Left cardiac atrium (tissue), 4 donors: Measurements from ENCODE around the gene EMC1. TPM values are rescaled to one million over a fixed set of nuclear protein-coding genes. Genes with fewer than 3 reads are reported as not detected.
"Not testable (repeated sequence)": the region's sequence is repeated elsewhere in the genome, so short reads cannot be mapped to it uniquely, and the experiment has no call there.

ENCODE experiments used
- ATAC-seq, 2 donors: fragments of 200-7000 bp; cut with Tn5 transposase; one replicate each; pipeline ENCODE4 v1.9.1; 2020; ENCODE audit warnings: mild to moderate bottlenecking in 2 of 2, moderate library complexity in 2 of 2
- DNase-seq: peaks from one replicate; pipeline ENCODE4 v3.0.0-alpha.2; 2020
- intact Hi-C, 2 donors: fragments of 100-400 bp; cut with DNase I; formaldehyde crosslinking; loops; one replicate each; pipeline versions ENCODE4 v1.14.1 to v1.15.1; 2022 to 2023
- total RNA-seq, 2 donors: library from RNA; stranded (reverse); fragmentation: NEBNext Ultra II Directional; extraction: Animal tissue kit (Norgen Biotek cat#: 25700); gene quantifications; one replicate each; pipeline ENCODE4 v1.2.1, GENCODE V29; 2021
- donor health status: DM: no; HTN: yes; CAD: no.
- donor health status: DM: no; HTN: yes; CAD: no; lungs with severe emphysema.
- donor health status: DM: yes; HTN: yes; CAD: no.
- donor health status: Dilated cardiomyopathy.

EMC1 gene
- total RNA-seq, 2 donors from 2014 or later = 29.9 to 32.4 TPM

DNA sequence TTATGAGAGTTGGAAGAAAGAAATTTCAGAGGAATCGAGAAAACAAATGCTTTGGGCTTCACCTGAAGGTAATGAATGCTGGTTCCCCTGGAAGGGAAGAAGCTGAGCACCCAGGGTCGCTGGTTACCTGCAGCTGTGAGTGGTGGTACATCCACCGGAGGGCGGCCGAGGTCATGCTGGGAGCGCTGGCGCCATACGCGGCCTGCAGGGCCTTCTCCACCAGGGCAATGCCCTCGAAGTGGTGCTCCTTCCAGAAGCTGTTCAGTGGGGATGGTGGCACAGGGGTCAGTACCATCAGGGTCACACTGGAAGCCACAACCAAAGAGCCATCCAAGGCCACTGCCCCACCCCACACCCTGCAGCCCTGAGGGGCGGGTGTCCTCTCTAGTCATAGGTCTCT is 17.1 kb upstream of the EMC1 start:
- no peak for ATAC-seq
- DNase-seq = no peak
- intact Hi-C loops = no loop called here

DNA sequence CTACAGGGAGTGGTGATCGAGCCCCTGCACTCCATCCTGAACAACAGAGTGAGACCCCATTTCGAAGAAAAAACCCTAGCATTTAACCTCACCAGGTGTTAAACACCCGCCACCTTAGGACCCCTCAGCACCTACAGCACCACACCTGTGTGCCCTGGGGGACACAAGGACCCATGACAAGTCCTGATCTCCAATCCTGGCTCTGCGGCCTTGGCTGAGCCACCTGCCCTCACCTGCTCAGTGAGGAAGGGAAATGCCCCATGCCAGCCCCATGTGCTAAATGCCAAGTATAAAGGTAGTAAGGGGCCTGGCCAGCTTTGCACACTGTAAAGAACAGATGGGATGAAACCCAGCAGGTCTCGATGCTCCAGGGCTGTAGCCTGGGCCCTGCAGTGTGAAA is 11.4 kb upstream of the EMC1 start:
- intact Hi-C loops = no loop called here
- ATAC-seq = no peak

DNA sequence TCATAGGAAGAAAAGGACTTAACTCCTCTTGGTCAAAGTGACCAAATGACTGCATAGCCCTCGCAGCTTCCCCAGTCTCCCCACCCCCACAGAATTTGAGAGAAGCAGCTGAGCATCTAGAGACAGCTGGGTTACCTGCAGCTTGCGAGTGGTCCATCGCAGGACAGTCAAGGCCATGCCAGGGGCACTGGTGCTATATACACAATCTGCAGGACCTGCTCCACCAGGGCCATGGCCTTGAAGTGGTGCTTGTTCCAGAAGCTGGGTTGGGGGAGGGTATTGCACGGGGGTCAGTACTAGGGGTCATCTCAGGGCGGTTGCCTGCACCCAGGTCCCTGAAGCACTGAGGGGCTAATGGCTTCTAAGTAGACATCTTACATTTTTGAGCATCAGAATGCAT is 10.7 kb upstream of the EMC1 start:
- intact Hi-C loops = no loop called here
- DNase-seq = no peak
- no peak for ATAC-seq

More for the DNA sequence above, 11.4 kb upstream of the EMC1 start:
- DNase-seq = no peak

DNA sequence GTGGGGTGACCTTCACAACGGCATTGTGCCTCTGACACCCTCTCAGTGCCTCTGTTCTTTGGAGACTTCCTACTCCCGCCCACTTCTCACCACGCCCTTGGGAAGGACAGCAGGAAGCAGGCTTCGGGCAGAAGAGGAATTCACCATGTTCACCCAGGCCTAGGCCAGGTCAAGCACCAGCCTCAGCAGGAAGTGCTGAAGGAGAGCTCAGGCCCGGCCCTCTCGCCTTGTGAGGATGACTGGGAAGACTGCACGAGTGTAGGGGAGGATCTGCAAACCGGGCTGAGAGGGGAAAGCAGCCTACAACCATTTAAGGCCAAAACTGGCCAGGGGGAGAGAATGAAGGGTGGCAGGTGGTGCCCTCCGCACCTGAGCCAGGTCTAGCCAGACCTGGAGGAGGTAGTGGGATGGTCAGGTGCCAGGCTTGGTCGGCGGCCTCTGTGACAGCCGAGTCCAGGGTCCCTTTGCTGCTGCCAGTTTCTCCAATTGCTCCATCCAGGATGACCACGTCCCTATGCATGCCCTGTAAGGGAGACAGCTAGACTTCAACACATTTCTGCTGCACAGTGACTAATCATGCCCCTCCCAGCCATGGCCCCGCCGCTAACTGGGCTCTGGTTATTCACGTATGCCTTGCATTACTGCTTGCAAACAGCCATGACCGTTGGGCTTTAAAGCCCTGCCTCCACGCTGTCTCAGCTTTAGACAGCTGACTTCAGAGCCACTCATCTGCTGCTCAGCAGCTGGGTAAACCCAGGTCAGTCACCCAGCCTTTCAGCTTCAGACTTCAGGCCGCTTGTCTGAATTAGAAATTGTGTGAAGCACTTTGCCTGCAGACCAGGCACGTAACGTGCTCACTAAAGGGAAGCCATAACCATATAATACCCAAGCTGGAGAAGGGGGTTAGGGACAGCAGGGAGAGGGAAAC is 9.2 kb upstream of the EMC1 start:
- no peak for DNase-seq

DNA sequence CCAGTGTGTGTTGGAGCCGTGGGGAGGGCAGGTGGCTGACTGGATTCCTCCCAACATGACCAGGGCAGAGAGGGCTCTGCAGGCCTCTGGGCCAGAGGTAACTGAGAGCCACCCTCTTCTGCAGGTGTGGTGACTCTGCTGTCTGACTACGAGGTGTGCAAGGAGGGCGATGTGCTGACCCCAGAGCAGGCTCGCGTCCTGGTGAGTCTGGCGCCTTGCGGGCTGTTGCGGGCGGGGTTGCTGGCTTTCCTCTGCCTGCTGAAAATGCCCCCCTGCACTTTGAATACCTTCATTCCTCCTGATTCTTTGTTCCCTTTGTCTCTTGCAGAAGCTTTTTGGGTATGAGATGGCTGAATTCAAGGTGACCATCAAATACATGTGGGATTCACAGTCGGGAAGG is 7.0 kb upstream of the EMC1 start:
- DNase-seq = no peak
- intact Hi-C loops = loop anchor here in 1 of 2 donors (10.0 kb wide), 1 partner anchor 396 kb away; no protein-coding TSS in a partner anchor
- no peak for ATAC-seq

More for the DNA sequence above, 9.2 kb upstream of the EMC1 start:
- intact Hi-C loops = no loop called here
- no peak for ATAC-seq

DNA sequence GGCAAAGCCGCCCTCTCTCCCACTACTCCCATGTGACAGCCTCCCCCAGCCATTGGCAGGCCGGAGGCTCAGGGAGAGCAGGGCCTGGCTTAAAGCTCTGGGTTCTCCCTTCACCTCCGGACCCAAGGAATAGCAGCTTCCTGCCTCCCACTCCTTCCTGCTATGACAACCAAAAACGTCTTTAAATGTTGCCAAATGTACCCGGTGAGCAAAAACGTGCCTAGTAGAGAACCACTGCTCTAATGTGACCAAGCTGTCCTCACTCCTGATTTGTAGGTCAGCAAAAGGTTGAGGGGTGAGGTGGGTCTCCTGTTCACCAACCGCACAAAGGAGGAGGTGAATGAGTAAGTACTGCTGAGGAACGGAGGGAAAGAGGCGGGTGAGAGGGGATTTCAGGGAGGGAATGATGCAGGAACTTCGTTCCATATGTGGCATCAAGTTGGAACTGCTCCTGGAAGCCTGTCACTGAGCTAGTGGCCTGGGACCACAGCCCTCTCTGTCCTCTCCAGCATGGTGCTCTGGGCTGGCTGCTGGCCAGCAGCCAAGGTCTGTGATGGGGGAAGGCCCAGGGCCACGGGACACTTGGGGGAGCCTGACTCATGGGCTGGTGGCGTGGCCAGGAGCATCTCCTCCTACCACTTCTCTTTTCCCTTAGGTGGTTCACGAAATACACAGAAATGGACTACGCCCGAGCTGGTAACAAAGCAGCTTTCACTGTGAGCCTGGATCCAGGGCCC is 6.0 kb upstream of the EMC1 start:
- peak in 1 of 2 donors; percentile 15 for ATAC-seq

DNA sequence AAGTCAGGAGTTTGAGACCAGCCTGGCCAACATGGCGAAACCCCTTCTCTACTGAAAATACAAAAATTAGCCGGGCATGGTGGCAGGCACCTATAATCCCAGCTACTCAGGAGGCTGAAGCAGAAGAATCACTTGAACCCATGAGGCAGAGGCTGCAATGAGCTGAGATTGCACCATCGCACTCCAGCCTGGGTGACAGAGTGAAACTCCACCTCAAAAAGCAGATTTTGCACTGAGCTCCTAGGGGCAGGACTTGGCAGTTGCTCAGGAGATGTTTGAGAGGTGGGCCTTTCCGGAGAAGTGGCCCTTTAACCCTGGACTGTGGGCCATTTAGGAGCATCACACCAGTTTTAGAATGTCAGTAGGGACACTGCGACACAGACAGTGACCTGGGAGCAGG is 5.0 kb upstream of the EMC1 start:
- intact Hi-C loops = loop anchor here in 1 of 2 donors (10.0 kb wide), 1 partner anchor 398 kb away; no protein-coding TSS in a partner anchor
- not testable (repeated sequence) for ATAC-seq, DNase-seq

More for the DNA sequence above, 6.0 kb upstream of the EMC1 start:
- DNase-seq = no peak
- intact Hi-C loops = loop anchor here in 1 of 2 donors (10.0 kb wide), 1 partner anchor 397 kb away; no protein-coding TSS in a partner anchor

DNA sequence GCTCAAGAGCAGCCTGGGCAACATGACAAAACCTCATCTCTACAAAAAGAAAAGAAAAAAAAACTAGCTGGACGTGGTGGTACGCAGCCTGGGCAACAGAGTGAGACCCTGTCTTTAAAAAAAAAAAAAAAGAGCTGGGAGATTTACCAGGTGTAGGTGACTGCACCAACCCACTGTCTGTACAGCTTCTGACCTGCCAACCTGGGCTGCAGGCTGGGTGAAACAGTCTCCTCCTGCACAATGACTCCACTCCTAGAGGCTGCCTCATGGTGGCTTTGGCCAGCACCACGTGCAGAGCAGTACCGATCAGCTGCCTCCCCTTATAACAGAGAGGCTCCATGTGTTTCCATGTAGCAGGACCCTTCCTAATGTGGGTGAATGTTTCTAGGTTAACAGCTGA is 4.0 kb upstream of the EMC1 start:
- intact Hi-C loops = loop anchor here in 1 of 2 donors (10.0 kb wide), 1 partner anchor 400 kb away; no protein-coding TSS in a partner anchor

DNA sequence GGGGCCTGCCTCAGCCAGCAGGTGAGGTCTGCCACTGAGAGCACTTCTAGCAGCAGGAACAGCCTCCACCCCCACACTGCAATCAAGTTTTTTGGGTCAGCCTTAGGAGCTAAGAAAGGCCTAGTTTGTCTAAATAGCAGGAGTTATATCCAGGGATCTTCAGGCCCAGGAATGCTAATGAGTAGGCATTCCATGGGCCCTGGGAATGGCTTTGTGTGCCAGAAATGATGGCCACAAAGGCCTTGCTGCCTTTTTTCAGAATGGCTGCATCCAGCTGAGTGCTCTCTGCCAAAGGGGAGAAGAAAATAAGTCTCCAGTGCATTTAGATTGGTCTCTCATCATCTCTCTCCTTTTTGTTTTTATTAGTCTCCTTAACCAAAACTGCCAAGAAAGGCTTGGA is 3.1 kb upstream of the EMC1 start:
- intact Hi-C loops = loop anchor here in 1 of 2 donors (10.0 kb wide), 1 partner anchor 400 kb away; no protein-coding TSS in a partner anchor

More for the DNA sequence above, 4.0 kb upstream of the EMC1 start:
- ATAC-seq (no peak), DNase-seq (no peak)

DNA sequence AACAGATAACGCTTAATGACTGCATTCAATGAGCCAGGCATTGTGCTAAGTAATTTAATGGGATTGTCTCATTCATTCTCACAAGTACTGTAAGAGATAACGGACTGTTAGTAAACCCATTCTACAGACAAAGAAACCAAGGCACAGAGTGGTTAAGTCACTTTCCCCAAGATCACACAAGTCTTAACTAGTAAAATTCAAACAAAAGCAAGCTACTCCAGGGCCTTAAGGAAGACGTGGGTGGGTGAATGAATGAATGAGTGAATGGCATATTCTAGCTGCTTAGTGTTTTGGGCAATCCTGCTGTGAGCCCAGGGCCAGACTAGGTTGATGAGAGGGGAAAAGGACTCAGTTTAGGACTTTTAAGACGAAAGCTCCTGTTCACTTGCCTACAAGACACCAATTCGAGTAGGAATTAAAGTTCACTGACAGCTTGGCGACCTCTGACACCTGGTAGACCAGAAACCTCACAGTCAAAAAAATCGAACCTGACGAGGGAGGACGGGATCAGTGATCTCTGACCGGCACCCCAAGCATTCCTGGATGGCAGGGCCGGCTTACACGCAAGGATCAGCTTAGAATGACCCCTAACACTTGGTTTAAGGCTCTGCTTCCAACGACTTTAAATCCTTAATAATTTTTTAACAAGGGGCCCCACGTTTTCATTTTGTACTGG is 557 bp downstream of the EMC1 start:
- intact Hi-C loops = loop anchor here in 1 of 2 donors (10.0 kb wide), 1 partner anchor 404 kb away; no protein-coding TSS in a partner anchor
- no peak for ATAC-seq
- DNase-seq = no peak

More for the DNA sequence above, 3.1 kb upstream of the EMC1 start:
- ATAC-seq = no peak
- DNase-seq = no peak

DNA sequence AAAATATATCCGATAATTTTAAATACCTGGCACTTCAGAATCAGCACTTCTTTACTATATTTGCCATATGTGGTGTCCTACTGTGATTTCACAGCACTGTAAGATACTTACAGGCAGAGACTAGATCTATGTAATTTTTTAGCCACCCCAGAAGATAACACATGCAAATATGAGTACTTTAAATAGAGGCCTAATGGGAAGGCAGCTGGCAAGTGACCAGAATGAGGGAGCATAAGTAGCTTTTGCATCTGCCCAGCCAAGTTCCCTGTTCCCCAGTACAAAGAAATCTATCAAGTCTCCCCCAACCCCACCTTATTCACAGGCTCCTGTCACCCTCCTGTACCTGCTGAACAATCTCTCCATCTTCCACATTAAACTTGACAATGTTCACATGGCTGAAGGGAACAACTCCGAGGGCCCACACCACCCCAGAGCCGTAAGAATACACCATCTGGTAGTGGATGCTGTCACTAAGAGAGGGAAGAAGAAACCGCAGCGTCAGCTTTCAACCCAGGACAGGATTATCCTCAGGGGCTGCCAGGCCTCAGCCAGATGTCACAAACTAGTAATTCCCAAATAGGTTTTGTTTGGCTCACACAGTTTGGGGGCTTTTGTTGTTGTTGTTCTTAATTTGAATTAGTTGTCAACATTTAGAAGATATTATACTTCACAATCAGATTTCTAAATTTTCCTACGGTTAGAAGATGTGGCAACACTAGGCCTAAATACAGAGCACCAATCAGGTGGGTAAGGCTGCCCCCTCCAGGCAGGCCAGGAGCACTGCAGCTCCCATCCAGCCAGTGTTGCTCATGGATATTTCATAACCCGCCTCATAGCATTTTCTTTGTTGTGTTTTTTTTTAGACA is 10.4 kb downstream of the EMC1 start:
- peak; percentile 58 for DNase-seq

DNA sequence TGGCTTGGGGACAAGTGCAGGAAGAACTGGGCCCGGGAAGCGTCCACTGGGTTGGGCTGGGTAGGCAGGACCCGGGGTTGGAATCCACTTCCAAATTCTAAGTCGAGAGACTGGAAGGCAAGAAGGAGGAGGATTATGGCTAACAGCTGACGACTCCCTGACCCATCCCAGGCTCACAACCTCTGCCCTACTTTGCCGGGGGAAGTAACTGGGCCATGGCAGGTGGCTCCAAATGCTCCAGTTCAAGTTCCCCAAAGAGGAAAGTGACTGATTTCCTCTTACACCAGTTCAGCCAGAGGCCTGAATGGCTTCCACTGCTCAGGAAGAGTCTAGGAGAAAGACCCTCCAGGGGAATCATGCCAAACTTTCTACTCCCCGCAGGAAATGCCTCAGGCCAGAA is 11.4 kb downstream of the EMC1 start:
- intact Hi-C loops = loop anchor here in 1 of 2 donors (2.0 kb wide), 1 partner anchor 61 kb away; no protein-coding TSS in a partner anchor
- DNase-seq = no peak

More for the DNA sequence above, 10.4 kb downstream of the EMC1 start:
- intact Hi-C loops = loop anchor here in 1 of 2 donors (2.0 kb wide), 1 partner anchor 62 kb away; no protein-coding TSS in a partner anchor
- peak; percentile 86 to 92 for ATAC-seq

DNA sequence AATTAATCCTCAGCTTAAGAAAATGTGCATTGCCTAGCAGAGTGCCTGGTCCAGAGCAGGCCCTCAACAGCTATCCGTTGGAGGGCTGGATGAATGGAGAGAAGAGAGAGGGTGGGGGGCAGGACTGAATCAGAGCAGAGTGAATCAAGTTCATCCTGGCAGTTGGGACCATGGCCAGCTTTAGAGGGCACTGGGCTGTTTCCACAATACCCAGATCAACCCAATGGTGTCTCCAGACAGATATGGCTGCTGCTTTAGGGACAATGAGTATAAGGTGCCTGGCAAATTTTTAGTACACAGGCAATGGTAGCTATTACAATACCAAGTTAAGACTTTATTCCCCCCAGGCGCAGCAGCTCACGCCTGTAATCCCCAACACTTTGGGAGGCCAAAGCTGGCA is 17.1 kb downstream of the EMC1 start:
- no peak for DNase-seq

More for the DNA sequence above, 11.4 kb downstream of the EMC1 start:
- peak in 1 of 2 donors; percentile 31 for ATAC-seq

DNA sequence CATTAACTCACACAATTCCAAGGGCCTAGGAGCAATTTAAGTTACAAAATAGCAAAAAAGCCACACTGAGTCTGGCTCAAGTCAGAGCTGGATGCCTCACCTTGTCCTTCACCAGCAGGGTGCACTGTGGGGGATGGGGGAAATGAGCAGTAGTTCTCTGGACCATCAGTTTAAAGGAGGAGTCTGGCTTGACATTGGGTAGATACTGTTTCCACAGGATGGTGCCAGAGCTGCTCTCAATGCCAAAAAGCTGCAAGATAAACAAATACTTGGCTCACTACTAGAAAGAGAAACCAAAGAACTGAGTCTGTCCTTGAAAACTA is 18.8 kb downstream of the EMC1 start:
- intact Hi-C loops = no loop called here
- DNase-seq = peak; percentile 45

More for the DNA sequence above, 17.1 kb downstream of the EMC1 start:
- intact Hi-C loops = no loop called here
- ATAC-seq = no peak

DNA sequence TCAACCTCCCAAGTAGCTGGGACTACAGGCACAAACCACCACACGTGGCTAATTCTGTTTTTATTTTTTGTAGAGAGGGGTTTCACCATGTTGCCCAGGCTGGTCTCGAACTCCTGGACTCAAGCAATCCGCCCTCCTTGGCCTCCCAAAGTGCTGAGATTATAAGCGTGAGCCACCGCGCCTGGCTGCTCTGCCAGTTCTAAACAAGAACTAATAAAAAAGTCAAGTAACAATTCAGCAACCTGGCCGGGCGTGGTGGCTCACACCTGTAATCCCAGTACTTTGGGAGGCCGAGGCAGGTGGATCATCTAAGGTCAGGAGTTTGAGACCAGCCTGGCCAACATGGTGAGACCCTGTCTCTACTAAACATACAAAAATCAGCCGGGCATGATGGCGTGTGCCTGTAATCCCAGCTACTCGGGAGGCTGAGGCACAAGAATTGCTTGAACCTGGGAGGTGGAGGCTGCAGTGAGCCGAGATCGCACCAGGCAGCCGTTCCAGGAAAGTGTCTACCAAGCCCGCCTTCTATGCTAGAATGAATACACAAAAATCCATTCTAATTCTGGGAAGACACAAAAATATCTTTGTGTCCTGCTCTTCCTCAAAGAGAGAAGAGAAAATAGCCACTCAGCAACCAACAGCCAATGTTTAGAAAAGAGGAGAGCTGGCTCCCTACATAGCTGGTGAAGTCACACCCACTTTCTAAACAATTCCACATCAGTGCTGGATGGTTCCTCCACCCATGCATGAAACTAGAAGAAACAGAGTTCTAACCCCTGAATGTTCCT is 19.4 kb downstream of the EMC1 start:
- intact Hi-C loops, ATAC-seq, DNase-seq: not testable (repeated sequence)

More for the DNA sequence above, 18.8 kb downstream of the EMC1 start:
- peak; percentile 81 to 89 for ATAC-seq

DNA sequence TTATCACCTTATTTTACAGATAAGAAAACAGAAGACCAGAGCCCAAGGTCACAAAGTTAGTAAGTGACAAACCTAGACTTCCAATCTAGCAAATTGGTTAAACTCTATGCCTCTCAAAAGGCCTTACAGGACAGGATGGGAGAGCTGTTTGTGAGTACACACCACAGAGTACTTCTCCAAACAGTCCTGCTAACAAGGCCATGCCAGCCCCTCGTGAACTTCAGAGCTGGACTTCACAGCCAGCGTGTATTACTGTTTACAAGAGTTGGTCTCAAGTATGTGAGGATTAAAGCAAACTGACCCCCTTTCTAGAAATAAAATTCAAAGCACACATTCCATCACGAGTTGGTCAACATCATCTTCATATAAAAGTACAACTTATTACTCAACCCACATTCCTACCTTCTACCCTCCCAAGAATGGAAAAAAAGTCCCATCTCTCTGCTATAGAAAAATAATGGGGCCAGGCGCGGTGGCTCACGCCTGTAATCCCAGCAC is 21.4 kb downstream of the EMC1 start:
- ATAC-seq (no peak), DNase-seq (no peak)
- intact Hi-C loops = no loop called here

DNA sequence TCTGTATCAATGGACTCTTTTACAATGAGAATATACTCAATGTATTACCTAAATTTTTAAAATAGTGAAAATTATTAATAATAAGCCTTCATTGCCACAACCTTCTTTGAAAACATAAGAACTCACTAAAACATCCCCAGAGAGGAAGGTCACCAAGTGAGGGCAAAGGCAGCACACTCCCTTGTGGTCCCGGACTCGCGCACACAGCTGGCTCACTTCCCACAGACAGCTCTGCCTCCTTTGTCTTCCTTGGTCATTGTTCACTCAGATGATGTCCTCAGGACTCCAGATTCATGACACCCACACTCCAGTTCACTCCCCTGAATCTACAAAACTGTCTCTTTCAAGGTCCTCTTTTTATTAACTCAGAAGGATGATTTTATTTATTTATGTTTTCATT is 22.1 kb downstream of the EMC1 start:
- DNase-seq (no peak), ATAC-seq (no peak)
- intact Hi-C loops = no loop called here
